Measurements from ENCODE around the gene AFAP1L2.

Gene AFAP1L2

DNA sequence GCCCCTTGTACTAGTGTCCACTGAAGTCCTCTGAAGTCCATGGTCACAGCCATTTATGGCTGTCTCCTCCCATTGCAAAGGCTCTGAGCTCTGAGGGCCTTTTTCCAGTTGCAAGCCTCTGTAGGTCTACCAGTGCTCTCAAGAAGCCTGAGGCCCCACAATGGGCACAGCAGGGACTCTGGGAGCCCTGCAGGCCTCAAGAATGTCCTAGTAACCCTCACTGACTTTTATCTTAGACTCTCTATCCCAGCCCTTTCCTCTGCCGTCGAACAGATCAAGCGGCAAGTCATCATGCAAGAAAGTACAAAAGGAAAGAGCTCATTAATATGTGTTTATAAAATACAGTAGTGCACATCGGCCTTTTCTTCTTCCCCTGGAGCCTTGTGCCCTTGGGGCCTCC, 141.8 kb downstream of the AFAP1L2 start:
- no peak for TF ChIP-seq CTCF (IDR thresholded peaks at IDR 0.05; ENCODE audit: control extremely low read depth, extremely low read depth, low read depth, missing control alignments)
- CTCF ChIA-PET = interaction anchor here (0.6 to 1.4 kb wide), 2 partner anchors 21 to 42 kb away, joined by 3 read pairs; no protein-coding TSS in a partner anchor
- POLR2A ChIA-PET = no interaction called here
- DNase-seq (ENCODE audit: extremely low spot score) = no peak

DNA sequence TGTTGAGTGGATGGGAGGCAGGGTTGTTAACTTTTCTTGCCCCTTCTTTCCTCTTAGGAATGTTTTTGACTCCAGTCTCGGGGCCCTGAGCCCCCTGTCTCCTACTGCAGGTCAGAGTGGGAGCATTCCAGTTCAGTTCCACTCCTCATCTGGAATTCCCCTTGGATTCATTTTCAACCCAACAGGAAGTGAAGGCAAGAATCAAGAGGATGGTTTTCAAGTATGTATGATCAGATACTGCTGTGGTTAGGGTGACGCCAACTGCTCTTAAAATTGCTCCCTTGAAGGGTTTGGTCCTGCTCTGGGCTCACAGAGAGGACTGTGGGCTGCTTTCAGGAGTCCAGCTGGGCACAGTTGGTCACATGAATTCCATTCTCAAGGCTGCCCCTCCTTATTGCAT, 143.2 kb downstream of the AFAP1L2 start:
- DNase-seq (ENCODE audit: extremely low spot score) = no peak
- no peak for TF ChIP-seq CTCF (IDR thresholded peaks at IDR 0.05; ENCODE audit: control extremely low read depth, extremely low read depth, low read depth, missing control alignments)
- ChIA-PET CTCF (interaction anchor here (1.2 to 1.3 kb wide), 2 partner anchors 16 to 43 kb away, joined by 3 read pairs; no protein-coding TSS in a partner anchor), POLR2A (no interaction called here)

DNA sequence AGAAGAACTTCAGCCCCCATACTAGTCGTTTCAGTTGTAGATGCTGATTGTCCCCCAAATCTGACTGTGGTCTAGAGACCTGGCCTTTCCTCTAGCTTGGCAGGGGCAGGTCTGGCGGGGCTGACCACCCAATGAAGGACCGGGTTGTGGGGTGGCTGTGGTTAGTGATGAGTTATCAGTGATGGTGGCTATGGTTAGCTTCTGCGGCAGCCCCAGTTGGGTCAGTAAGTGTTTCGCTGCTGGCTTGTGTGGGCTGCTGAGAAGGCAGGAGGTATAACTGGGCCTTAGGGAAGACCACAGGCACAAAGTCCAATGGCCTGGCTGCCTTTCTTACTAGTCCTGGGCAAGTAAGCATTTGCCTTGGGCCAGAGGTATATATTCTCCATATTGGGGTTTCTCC, 143.9 kb downstream of the AFAP1L2 start:
- ChIA-PET CTCF (interaction anchor here (1.2 to 1.3 kb wide), 2 partner anchors 15 to 44 kb away, joined by 3 read pairs; no protein-coding TSS in a partner anchor), POLR2A (no interaction called here)
- DNase-seq (ENCODE audit: extremely low spot score) = no peak
- no peak for TF ChIP-seq CTCF (IDR thresholded peaks at IDR 0.05; ENCODE audit: control extremely low read depth, extremely low read depth, low read depth, missing control alignments)

DNA sequence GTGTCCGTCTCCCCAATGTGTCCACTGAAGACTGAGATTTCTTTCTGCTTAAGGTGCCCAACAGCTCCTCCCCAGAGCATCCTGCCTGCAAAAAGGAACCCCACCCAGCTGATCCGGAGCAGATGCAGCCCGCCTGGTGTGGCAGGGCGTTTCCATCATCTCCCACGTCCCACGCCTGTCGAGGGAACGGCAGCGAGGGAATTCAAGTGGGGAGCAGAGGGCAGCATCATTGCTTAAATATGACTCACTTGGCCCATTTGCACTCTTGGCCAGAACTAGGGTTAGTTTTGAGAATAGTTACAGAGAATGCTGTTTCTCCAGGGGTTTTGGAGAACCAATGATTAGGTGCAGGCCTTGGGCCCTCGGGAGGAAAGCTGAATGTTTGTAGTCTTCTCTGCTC, 144.5 kb downstream of the AFAP1L2 start:
- DNase-seq (ENCODE audit: extremely low spot score) = no peak
- CTCF ChIA-PET = interaction anchor here (1.3 kb wide), 1 partner anchor 44 kb away, joined by 3 read pairs; no protein-coding TSS in a partner anchor
- no peak for TF ChIP-seq CTCF (IDR thresholded peaks at IDR 0.05; ENCODE audit: control extremely low read depth, extremely low read depth, low read depth, missing control alignments)
- POLR2A ChIA-PET = no interaction called here

GRCh38 chr10:114258274-114258840, 145.9 kb downstream of the AFAP1L2 start:
- ChIA-PET CTCF (interaction anchor here (0.8 kb wide), 1 partner anchor 46 kb away, joined by 3 read pairs; no protein-coding TSS in a partner anchor), POLR2A (no interaction called here)
- no peak for TF ChIP-seq CTCF (IDR thresholded peaks at IDR 0.05; ENCODE audit: control extremely low read depth, extremely low read depth, low read depth, missing control alignments)
- DNase-seq (ENCODE audit: extremely low spot score) = no peak

- TF ChIP-seq CTCF (IDR thresholded peaks at IDR 0.05; ENCODE audit: control extremely low read depth, extremely low read depth, low read depth, missing control alignments) = no peak
- CTCF ChIA-PET = no interaction called here
- no peak for DNase-seq (ENCODE audit: extremely low spot score)
- POLR2A ChIA-PET = no interaction called here
Measured at GRCh38 chr10:114257498-114257897, 146.8 kb downstream of the AFAP1L2 start.

Measured in GM10248 (cell line).